ENCODE measurements around the gene GRM8.
A peak's percentile ranks its signal among the peaks of the same experiment; 100 is the strongest.

GRCh38 chr7:126700807-126701604, 551.7 kb downstream of the GRM8 start:
- TF ChIP-seq SAFB (IDR thresholded peaks at IDR 0.05; ENCODE audit: borderline replicate concordance, low read depth, low read length) (no peak), POLR2A (conservative IDR thresholded peaks at IDR 0.05) (peak; percentile 74), SIN3A (IDR thresholded peaks at IDR 0.05; ENCODE audit: borderline replicate concordance in 2 of 2, control insufficient read depth in 1 of 2, low read depth in 2 of 2, low read length in 2 of 2) (no peak), SMARCC2 (IDR thresholded peaks at IDR 0.05; ENCODE audit: low read depth) (peak; percentile 89; the same call in 1 of the 2 replicates), TCFL5 (CRISPR knock-in tag; conservative IDR thresholded peaks at IDR 0.05) (no peak), RFX5 (IDR thresholded peaks at IDR 0.05; ENCODE audit: low read depth, low read length) (no peak)

All from K562 (cell line).